ENCODE measurements around the gene RAVER1.

RAVER1 gene

DNA sequence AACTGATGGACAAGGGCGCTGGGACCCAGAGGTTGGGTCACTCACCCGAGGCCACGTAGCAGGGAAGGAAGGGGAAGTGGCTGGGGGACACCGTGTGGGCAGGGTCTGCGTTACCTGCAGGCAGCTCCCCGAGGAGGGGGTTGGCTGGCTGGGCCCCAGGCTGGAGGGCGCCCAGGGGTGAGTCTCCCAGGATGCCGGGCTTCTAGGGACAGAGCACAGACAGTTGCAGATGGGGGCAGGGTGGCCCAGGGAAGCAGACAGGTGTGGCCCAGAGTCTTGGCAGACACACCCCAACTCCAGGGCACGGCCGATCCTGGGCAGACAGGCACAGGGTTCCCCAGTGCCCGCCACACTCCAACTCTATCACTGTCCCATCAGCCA is 11.9 kb downstream of the RAVER1 start (continued):
- TF ChIP-seq, protein P1, sequence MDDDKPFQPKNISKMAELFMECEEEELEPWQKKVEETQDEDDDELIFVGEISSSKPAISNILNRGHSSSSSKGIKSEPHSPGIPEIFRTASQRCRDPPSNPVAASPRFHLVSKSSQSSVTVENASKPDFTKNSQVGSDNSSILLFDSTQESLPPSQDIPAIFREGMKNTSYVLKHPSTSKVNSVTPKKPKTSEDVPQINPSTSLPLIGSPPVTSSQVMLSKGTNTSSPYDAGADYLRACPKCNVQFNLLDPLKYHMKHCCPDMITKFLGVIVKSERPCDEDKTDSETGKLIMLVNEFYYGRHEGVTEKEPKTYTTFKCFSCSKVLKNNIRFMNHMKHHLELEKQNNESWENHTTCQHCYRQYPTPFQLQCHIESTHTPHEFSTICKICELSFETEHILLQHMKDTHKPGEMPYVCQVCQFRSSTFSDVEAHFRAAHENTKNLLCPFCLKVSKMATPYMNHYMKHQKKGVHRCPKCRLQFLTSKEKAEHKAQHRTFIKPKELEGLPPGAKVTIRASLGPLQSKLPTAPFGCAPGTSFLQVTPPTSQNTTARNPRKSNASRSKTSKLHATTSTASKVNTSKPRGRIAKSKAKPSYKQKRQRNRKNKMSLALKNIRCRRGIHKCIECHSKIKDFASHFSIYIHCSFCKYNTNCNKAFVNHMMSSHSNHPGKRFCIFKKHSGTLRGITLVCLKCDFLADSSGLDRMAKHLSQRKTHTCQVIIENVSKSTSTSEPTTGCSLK (tag by site-specific recombination; IDR thresholded peaks at IDR 0.05) = no peak
- TF ChIP-seq ZNF274 (IDR thresholded peaks at IDR 0.05; ENCODE audit: low read length) (no peak), ZNF274 (tag by site-specific recombination; IDR thresholded peaks at IDR 0.05; ENCODE audit: borderline replicate concordance) (no peak)

DNA sequence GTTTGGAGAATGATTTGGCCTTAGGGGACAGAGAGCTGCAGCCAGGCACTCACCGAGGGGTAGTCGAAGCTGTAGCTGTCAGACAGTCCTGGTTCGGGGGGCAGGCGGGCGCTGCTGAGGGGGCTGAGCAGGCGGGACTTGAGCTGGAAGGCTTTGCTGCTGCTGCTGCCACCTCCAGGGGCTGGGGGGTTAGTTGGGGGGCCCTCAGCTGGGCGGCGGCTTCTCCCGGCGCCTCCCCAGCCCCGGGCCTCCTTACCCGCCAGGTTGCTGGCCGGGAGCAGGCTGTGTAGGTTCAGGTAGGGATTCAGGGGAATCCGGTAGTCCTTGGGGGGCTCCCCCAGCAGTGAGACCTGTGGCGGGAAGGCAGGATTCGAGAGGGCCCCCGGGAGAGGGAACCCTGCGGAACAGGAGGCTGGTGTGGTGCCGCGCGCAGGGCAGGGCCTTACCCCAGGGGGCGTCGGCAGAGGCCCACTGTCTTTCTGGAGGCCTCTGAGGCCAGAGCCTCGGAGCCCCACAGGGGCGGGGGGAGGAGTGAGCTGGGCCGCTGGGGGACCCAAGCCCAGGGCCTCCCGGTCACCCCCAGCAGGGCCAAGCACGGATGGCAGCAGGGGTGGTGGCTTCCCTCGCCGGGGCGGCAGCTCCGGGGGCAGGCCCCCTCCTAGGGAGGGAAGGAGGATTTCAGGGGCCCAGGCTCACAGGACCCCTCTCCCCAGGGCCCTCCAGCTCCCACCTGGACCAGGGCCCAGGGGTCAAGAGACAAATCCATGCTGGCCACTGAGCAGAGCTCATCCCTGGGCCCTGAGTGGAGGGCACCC is 12.5 kb downstream of the RAVER1 start:
- Histone ChIP-seq H3K4me1 (ENCODE audit: control insufficient read depth, insufficient read depth, low read length) (peaks cover 3% of the 10 kb centered on the region; the same call in 1 of the 2 replicates), H3K4me3 (ENCODE audit: low read depth, low read length) (no peak overlapping the region), H3K27ac (ENCODE audit: extremely low read depth, low read depth, low read length) (no peak overlapping the region), H3K9me3 (ENCODE audit: control insufficient read depth, insufficient read depth, low read depth, low read length) (no peaks in the 10 kb centered on the region), H3K36me3 (ENCODE audit: control insufficient read depth in 2 of 2, insufficient read depth in 1 of 2, low read length in 2 of 2) (peaks cover 32 to 90% of the 10 kb centered on the region in 2 experiments; a peak in 2 of 3 replicates)
- ChIA-PET POLR2A (interaction anchor here (1.0 to 1.8 kb wide), 3 partner anchors 9 to 41 kb away, joined by 3 to 6 read pairs (median 5); partner anchors contain the start of gene RAVER1), CTCF (interaction anchor here (1.0 kb wide), 1 partner anchor 29 kb away, joined by 5 read pairs; no protein-coding TSS in a partner anchor)
- TF ChIP-seq GLIS2 (tag by site-specific recombination; IDR thresholded peaks at IDR 0.05) (peak; percentile 65), ZNF121 (tag by site-specific recombination; IDR thresholded peaks at IDR 0.05) (no peak), TRIM28 (IDR thresholded peaks at IDR 0.05; ENCODE audit: borderline replicate concordance, low read length) (no peak), ZIC2 (tag by site-specific recombination; IDR thresholded peaks at IDR 0.05) (peak; percentile 24; the same call in 1 of the 2 replicates), ZNF776 (tag by site-specific recombination; IDR thresholded peaks at IDR 0.05; ENCODE audit: borderline replicate concordance) (no peak), GLI2 (tag by site-specific recombination; IDR thresholded peaks at IDR 0.05; ENCODE audit: borderline replicate concordance, low read depth) (no peak), ZNF169 (tag by site-specific recombination; IDR thresholded peaks at IDR 0.05) (no peak), GLIS1 (tag by site-specific recombination; IDR thresholded peaks at IDR 0.05) (peak; percentile 51; the same call in 1 of the 2 replicates), EGR2 (tag by site-specific recombination; IDR thresholded peaks at IDR 0.05; ENCODE audit: low read depth) (no peak), ZBTB7A (tag by site-specific recombination; IDR thresholded peaks at IDR 0.05; ENCODE audit: low read depth) (no peak), ZNF623 (tag by site-specific recombination; IDR thresholded peaks at IDR 0.05) (no peak), SP7 (tag by site-specific recombination; IDR thresholded peaks at IDR 0.05) (no peak)
- TF ChIP-seq, protein P2, sequence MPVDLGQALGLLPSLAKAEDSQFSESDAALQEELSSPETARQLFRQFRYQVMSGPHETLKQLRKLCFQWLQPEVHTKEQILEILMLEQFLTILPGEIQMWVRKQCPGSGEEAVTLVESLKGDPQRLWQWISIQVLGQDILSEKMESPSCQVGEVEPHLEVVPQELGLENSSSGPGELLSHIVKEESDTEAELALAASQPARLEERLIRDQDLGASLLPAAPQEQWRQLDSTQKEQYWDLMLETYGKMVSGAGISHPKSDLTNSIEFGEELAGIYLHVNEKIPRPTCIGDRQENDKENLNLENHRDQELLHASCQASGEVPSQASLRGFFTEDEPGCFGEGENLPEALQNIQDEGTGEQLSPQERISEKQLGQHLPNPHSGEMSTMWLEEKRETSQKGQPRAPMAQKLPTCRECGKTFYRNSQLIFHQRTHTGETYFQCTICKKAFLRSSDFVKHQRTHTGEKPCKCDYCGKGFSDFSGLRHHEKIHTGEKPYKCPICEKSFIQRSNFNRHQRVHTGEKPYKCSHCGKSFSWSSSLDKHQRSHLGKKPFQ (tag by site-specific recombination; IDR thresholded peaks at IDR 0.05) = no peak
- TF ChIP-seq, protein P3, sequence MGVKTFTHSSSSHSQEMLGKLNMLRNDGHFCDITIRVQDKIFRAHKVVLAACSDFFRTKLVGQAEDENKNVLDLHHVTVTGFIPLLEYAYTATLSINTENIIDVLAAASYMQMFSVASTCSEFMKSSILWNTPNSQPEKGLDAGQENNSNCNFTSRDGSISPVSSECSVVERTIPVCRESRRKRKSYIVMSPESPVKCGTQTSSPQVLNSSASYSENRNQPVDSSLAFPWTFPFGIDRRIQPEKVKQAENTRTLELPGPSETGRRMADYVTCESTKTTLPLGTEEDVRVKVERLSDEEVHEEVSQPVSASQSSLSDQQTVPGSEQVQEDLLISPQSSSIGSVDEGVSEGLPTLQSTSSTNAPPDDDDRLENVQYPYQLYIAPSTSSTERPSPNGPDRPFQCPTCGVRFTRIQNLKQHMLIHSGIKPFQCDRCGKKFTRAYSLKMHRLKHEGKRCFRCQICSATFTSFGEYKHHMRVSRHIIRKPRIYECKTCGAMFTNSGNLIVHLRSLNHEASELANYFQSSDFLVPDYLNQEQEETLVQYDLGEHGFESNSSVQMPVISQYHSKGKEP (tag by site-specific recombination; IDR thresholded peaks at IDR 0.05) = no peak
- TF ChIP-seq, protein P4, sequence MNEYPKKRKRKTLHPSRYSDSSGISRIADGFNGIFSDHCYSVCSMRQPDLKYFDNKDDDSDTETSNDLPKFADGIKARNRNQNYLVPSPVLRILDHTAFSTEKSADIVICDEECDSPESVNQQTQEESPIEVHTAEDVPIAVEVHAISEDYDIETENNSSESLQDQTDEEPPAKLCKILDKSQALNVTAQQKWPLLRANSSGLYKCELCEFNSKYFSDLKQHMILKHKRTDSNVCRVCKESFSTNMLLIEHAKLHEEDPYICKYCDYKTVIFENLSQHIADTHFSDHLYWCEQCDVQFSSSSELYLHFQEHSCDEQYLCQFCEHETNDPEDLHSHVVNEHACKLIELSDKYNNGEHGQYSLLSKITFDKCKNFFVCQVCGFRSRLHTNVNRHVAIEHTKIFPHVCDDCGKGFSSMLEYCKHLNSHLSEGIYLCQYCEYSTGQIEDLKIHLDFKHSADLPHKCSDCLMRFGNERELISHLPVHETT (tag by site-specific recombination; IDR thresholded peaks at IDR 0.05) = no peak
- TF ChIP-seq, protein P5, sequence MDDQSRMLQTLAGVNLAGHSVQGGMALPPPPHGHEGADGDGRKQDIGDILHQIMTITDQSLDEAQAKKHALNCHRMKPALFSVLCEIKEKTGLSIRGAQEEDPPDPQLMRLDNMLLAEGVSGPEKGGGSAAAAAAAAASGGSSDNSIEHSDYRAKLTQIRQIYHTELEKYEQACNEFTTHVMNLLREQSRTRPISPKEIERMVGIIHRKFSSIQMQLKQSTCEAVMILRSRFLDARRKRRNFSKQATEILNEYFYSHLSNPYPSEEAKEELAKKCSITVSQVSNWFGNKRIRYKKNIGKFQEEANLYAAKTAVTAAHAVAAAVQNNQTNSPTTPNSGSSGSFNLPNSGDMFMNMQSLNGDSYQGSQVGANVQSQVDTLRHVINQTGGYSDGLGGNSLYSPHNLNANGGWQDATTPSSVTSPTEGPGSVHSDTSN (CRISPR knock-in tag; IDR thresholded peaks at IDR 0.05) = no peak
- TF ChIP-seq, protein P6, sequence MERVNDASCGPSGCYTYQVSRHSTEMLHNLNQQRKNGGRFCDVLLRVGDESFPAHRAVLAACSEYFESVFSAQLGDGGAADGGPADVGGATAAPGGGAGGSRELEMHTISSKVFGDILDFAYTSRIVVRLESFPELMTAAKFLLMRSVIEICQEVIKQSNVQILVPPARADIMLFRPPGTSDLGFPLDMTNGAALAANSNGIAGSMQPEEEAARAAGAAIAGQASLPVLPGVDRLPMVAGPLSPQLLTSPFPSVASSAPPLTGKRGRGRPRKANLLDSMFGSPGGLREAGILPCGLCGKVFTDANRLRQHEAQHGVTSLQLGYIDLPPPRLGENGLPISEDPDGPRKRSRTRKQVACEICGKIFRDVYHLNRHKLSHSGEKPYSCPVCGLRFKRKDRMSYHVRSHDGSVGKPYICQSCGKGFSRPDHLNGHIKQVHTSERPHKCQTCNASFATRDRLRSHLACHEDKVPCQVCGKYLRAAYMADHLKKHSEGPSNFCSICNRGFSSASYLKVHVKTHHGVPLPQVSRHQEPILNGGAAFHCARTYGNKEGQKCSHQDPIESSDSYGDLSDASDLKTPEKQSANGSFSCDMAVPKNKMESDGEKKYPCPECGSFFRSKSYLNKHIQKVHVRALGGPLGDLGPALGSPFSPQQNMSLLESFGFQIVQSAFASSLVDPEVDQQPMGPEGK (tag by site-specific recombination; IDR thresholded peaks at IDR 0.05) = no peak
- TF ChIP-seq, protein P7, sequence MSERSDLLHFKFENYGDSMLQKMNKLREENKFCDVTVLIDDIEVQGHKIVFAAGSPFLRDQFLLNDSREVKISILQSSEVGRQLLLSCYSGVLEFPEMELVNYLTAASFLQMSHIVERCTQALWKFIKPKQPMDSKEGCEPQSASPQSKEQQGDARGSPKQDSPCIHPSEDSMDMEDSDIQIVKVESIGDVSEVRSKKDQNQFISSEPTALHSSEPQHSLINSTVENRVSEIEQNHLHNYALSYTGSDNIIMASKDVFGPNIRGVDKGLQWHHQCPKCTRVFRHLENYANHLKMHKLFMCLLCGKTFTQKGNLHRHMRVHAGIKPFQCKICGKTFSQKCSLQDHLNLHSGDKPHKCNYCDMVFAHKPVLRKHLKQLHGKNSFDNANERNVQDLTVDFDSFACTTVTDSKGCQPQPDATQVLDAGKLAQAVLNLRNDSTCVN (tag by site-specific recombination; optimal IDR thresholded peaks at IDR 0.05) = no peak

Data from HEK293 (cell line).